SK-N-SH (cell line): Measurements from ENCODE around the gene TMEM184B.

Source experiments
- CHD2 ChIP-seq: fragments of 150-350 bp; IDR thresholded peaks from 2 replicates; pipeline ENCODE4 v1.6.1; 2018; ENCODE audit warnings: low read length; ENCODE audit not compliant: partially characterized antibody
- CTCF ChIP-seq: fragments of 200-600 bp; sonication (generic); IDR thresholded peaks from 2 replicates; pipeline ENCODE4 v1.6.1; 2017; ENCODE audit warnings: antibody characterized with exemption, mild to moderate bottlenecking, moderate library complexity
- GATA2 ChIP-seq: sonication (generic); formaldehyde crosslinking; IDR thresholded peaks from 2 replicates; pipeline ENCODE4 v1.5.0; 2020; ENCODE audit warnings: mild to moderate bottlenecking, missing genetic modification reagents
- JUND ChIP-seq: IDR thresholded peaks from 2 replicates; pipeline ENCODE4 v1.4.0; 2012
- MAX ChIP-seq: IDR thresholded peaks from 2 replicates; pipeline ENCODE4 v1.4.0; 2012; ENCODE audit warnings: low read depth
- MXI1 ChIP-seq: IDR thresholded peaks from 2 replicates; pipeline ENCODE4 v1.6.1; 2012; ENCODE audit warnings: mild to moderate bottlenecking, low read depth, low read length, improper control_type of control experiment
- NRF1 ChIP-seq: IDR thresholded peaks from 2 replicates; pipeline ENCODE4 v1.6.1; 2012; ENCODE audit warnings: low read depth, mild to moderate bottlenecking, low read length
- POLR2AphosphoS5 ChIP-seq: IDR thresholded peaks from 2 replicates; pipeline ENCODE4 v1.6.1; 2012; ENCODE audit warnings: low read depth, low read length
- RAD21 ChIP-seq: IDR thresholded peaks from 2 replicates; pipeline ENCODE4 v1.6.1; 2012; ENCODE audit warnings: mild to moderate bottlenecking, low read length
- REST ChIP-seq: IDR thresholded peaks from 2 replicates; pipeline ENCODE4 v1.6.1; 2012; ENCODE audit warnings: mild to moderate bottlenecking, low read depth, low read length, moderate library complexity
- SIN3A ChIP-seq: IDR thresholded peaks from 2 replicates; pipeline ENCODE4 v1.6.1; 2012; ENCODE audit warnings: low read depth, mild to moderate bottlenecking, low read length, moderate library complexity, borderline replicate concordance
- SMC3 ChIP-seq: IDR thresholded peaks from 2 replicates; pipeline ENCODE4 v1.6.1; 2012; ENCODE audit warnings: low read depth, low read length, improper control_type of control experiment
- USF1 ChIP-seq: IDR thresholded peaks from 2 replicates; pipeline ENCODE4 v1.4.0; 2012; ENCODE audit warnings: low read depth, borderline replicate concordance
- USF2 ChIP-seq: fragments of 150-350 bp; IDR thresholded peaks from 2 replicates; pipeline ENCODE4 v1.6.1; 2017; ENCODE audit warnings: antibody characterized with exemption, low read length, low read depth, borderline replicate concordance

GRCh38 chr22:38213990-38214301, 58.9 kb downstream of the TMEM184B start:
- TF ChIP-seq MXI1: no peak
- no peak for TF ChIP-seq REST
- TF ChIP-seq JUND: no peak
- TF ChIP-seq CTCF: no peak
- TF ChIP-seq CHD2: no peak
- no peak for TF ChIP-seq SMC3
- no peak for TF ChIP-seq RAD21
- TF ChIP-seq USF2: no peak
- no peak for TF ChIP-seq SIN3A
- TF ChIP-seq POLR2AphosphoS5: no peak
- no peak for TF ChIP-seq NRF1
- no peak for TF ChIP-seq GATA2 (CRISPR knock-in tag)
- TF ChIP-seq MAX: no peak
- TF ChIP-seq USF1: no peak
